ENCODE data around the gene KIAA1671.

DNA sequence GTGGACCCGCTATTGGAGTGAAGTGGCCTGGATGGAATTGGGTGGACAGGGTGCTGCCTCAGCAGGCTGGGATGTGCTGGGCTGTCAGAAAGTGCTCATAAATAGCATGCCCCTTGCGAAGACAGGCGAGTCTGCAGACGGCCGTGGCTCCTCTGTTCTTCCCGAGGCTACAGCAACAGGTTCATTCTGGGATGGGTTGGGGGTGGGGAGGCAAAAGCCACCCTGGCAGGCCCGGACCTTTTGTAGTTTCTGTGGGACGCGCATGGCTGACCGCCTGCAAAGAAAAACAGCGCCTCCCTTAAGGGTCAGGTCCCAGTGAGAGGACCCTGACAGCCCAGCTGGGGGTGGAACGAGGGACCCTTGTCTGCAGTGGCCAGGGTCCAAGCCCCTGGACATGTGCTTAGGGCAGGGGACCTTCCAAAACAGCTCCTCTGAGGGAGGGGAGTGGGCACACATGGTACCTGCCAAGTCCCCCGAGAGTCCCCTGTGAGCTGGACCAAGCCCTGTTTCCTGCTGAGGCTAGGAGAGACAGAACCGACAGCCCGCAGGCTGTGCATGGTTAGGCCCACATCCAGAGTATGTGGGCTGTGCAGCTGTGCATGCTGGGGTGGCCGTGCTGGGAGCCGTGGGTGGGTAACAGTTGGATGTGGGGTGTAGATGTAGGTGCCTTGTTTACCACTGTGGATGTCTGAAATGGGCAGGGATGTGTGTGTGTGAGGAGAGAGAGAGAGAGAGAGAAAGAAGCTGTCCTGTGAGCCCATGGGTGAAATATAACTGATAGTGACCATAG lies 247.4 kb downstream of the KIAA1671 start, which contains the start of gene CRYBB3:
- TF ChIP-seq, protein P1, sequence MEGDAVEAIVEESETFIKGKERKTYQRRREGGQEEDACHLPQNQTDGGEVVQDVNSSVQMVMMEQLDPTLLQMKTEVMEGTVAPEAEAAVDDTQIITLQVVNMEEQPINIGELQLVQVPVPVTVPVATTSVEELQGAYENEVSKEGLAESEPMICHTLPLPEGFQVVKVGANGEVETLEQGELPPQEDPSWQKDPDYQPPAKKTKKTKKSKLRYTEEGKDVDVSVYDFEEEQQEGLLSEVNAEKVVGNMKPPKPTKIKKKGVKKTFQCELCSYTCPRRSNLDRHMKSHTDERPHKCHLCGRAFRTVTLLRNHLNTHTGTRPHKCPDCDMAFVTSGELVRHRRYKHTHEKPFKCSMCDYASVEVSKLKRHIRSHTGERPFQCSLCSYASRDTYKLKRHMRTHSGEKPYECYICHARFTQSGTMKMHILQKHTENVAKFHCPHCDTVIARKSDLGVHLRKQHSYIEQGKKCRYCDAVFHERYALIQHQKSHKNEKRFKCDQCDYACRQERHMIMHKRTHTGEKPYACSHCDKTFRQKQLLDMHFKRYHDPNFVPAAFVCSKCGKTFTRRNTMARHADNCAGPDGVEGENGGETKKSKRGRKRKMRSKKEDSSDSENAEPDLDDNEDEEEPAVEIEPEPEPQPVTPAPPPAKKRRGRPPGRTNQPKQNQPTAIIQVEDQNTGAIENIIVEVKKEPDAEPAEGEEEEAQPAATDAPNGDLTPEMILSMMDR (conservative IDR thresholded peaks at IDR 0.05; ENCODE audit: low read depth, low read length), result no peak
- TF ChIP-seq RAD21 (IDR thresholded peaks at IDR 0.05; ENCODE audit: low read length) (no peak), RCOR1 (IDR thresholded peaks at IDR 0.05; ENCODE audit: insufficient replicate concordance, low read length) (no peak), SMC3 (IDR thresholded peaks at IDR 0.05; ENCODE audit: low read depth, low read length) (no peak)
